Measurements from ENCODE around the gene DCBLD1.

DNA sequence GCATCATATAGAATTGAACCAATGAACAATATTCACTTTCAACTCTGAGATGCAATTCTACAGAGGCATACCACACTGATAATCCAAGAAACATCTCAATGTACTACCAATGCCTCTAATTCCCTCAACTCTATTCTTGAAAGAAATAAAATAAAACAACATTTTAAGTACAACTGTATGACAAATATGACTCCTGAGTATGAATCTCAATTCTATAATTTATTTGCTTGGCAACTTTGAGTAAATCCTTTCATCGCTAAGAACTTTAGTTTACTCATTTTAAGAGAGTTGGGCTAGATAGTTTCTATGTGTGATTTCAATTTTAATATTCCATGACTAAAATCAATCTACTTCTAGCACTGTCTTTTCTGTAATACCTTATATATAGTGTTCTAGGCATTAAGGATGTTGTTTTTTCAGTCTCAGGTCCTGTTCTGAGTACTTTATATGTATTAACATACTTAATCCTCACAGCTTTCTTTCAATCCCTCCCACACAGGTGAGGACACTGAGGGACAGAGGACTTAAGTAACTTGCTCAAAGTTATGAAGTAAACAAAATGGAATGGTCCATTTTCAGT is 86.4 kb downstream of the DCBLD1 start:
- no peak for TF ChIP-seq CTCF (IDR thresholded peaks at IDR 0.05)
- TF ChIP-seq POLR2AphosphoS5 (IDR thresholded peaks at IDR 0.05; ENCODE audit: insufficient read depth in 1 of 2, low read depth in 1 of 2): no peak
